Smooth muscle cell (in vitro differentiated cells): ENCODE results near the gene TSPAN18. TPM values are rescaled to one million over a fixed set of nuclear protein-coding genes. Genes with fewer than 3 reads are reported as not detected.

Source experiments
- DNase-seq: peaks from one replicate; lab custom pipeline; 2025; ENCODE audit not compliant: unreplicated experiment; lab: John Stamatoyannopoulos, UW
- H2AFZ ChIP-seq: fragments of 200-600 bp; sonication (generic); 2 replicates; pipeline ENCODE4 v1.6.0; 2016; ENCODE audit warnings: antibody characterized with exemption, low read depth, mild to moderate bottlenecking
- H3F3A ChIP-seq: fragments of 200-600 bp; sonication (generic); 2 replicates; pipeline ENCODE4 v1.6.0; 2017; ENCODE audit warnings: antibody characterized with exemption, low read depth
- H3K27ac ChIP-seq: fragments of 200-600 bp; sonication (generic); 2 replicates; pipeline ENCODE4 v1.5.1; 2016; ENCODE audit warnings: low read depth, mild to moderate bottlenecking
- H3K27me3 ChIP-seq: fragments of 200-600 bp; sonication (generic); 2 replicates; pipeline ENCODE4 v1.6.1; 2016; ENCODE audit warnings: low read depth, mild to moderate bottlenecking
- H3K36me3 ChIP-seq: fragments of 200-600 bp; sonication (generic); 2 replicates; pipeline ENCODE4 v1.5.1; 2016; ENCODE audit warnings: low read depth
- H3K4me1 ChIP-seq: fragments of 200-600 bp; sonication (generic); 2 replicates; pipeline ENCODE4 v1.5.1; 2016; ENCODE audit warnings: low read depth
- H3K4me2 ChIP-seq: fragments of 200-600 bp; sonication (generic); 2 replicates; pipeline ENCODE4 v1.6.0; 2016; ENCODE audit warnings: mild to moderate bottlenecking
- H3K4me3 ChIP-seq: fragments of 200-600 bp; sonication (generic); 2 replicates; pipeline ENCODE4 v1.5.1; 2016; ENCODE audit warnings: mild to moderate bottlenecking
- H3K79me2 ChIP-seq: fragments of 200-600 bp; sonication (generic); 2 replicates; pipeline ENCODE4 v1.6.0; 2016; ENCODE audit warnings: low read depth, mild to moderate bottlenecking
- H3K9ac ChIP-seq: fragments of 200-600 bp; sonication (generic); 2 replicates; pipeline ENCODE4 v1.6.0; 2016; ENCODE audit warnings: low read depth
- H3K9me3 ChIP-seq: fragments of 200-600 bp; sonication (generic); replicated peaks from 2 replicates; pipeline ENCODE4 v1.5.1; 2016; ENCODE audit warnings: low read depth
- H4K20me1 ChIP-seq: fragments of 200-600 bp; sonication (generic); 2 replicates; pipeline ENCODE4 v1.6.0; 2016; ENCODE audit warnings: low read depth
- WGBS: methylation state at CpG from one replicate; pipeline ENCODE4 v1.1.7; 2016; ENCODE audit warnings: low lambda C conversion rate; 5-methylcytosine and 5-hydroxymethylcytosine counted together
- polyA plus RNA-seq: library from polyadenylated mRNA; unstranded; fragments of >200 nt; fragmentation: Nextera tagmentation; extraction: Ambion mirVana; gene quantifications from 2 replicates; pipeline ENCODE4 v1.2.1, GENCODE V29; 2016
- total RNA-seq: library from RNA; depleted of rRNA; stranded (reverse); fragments of >200 nt; gene quantifications from 2 replicates; pipeline ENCODE4 v1.2.3, GENCODE V29; 2014
- TF ChIP-seq, protein P1 (sequence below): fragments of 200-600 bp; sonication (generic); IDR thresholded peaks from 2 replicates; pipeline ENCODE4 v1.5.1; 2017; ENCODE audit warnings: borderline replicate concordance, mild to moderate bottlenecking, antibody characterized with exemption; ENCODE audit not compliant: insufficient read depth, poor library complexity, severe bottlenecking

The TSPAN18 gene
- total and polyA plus RNA-seq, 2 experiments from 2014 or later: 3.4 to 15.3 TPM

DNA sequence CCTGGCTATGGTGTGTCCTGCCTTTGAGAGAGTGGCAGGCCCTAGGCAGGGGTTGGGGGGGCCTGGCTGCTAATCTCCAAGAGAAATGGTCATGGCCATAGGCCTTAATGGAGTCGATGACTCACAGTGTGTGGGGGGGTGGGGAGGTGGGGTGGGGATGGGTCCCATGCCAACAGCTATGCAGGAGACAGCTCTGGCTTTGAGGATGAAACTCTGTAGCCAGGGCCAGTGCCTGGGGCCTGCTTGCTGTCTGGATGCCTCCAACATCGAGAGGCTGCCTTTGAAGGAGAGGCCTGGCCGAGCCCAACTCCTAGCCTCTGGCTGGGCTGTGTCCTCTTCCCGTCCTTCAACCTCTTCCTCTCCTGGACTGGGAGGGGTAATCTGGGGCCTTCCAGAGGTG, 23.9 kb upstream of the TSPAN18 start:
- H3K36me3 ChIP-seq: no peaks in the 10 kb centered on the region
- H3K27ac ChIP-seq: no peak overlapping the region
- H3K4me1 ChIP-seq: no peaks in the 10 kb centered on the region
- H3K27me3 ChIP-seq: no peaks in the 10 kb centered on the region
- no peaks in the 10 kb centered on the region for H3K79me2 ChIP-seq
- TF ChIP-seq, protein P1, sequence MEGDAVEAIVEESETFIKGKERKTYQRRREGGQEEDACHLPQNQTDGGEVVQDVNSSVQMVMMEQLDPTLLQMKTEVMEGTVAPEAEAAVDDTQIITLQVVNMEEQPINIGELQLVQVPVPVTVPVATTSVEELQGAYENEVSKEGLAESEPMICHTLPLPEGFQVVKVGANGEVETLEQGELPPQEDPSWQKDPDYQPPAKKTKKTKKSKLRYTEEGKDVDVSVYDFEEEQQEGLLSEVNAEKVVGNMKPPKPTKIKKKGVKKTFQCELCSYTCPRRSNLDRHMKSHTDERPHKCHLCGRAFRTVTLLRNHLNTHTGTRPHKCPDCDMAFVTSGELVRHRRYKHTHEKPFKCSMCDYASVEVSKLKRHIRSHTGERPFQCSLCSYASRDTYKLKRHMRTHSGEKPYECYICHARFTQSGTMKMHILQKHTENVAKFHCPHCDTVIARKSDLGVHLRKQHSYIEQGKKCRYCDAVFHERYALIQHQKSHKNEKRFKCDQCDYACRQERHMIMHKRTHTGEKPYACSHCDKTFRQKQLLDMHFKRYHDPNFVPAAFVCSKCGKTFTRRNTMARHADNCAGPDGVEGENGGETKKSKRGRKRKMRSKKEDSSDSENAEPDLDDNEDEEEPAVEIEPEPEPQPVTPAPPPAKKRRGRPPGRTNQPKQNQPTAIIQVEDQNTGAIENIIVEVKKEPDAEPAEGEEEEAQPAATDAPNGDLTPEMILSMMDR: no peak
- no peak for DNase-seq
- H2AFZ ChIP-seq: no peak overlapping the region
- no peaks in the 10 kb centered on the region for H3K9me3 ChIP-seq
- no peaks in the 10 kb centered on the region for H3F3A ChIP-seq
- H3K4me2 ChIP-seq: no peak overlapping the region
- H3K4me3 ChIP-seq: no peak overlapping the region
- 18% methylated on average over 4 of the region's 4 CpGs for WGBS
- no peaks in the 10 kb centered on the region for H4K20me1 ChIP-seq
- H3K9ac ChIP-seq: no peak overlapping the region

DNA sequence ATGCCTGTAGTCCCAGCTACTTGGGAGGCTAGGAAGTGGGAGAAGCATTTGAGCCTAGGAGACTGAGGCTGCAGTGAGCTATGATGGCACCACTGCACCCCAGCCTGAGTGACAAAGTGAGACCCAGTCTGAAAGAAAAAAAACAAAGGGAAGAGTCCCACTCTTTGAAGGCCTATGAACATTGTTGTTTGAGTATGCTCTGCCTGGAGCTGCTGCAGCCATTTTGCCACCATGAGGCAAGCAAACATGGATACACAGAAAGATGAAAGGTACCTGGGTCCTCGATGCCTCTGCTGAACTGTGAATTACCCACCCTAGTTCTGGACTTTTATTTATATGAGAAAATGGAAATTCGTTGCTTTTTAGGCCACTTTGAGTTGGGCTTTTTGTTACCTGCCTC, 19.7 kb upstream of the TSPAN18 start:
- H3K27me3 ChIP-seq: no peaks in the 10 kb centered on the region
- H3K27ac ChIP-seq: no peak overlapping the region
- no peak overlapping the region for H3K9ac ChIP-seq
- 92% methylated on average over 2 of the region's 2 CpGs for WGBS
- H3K4me3 ChIP-seq: no peak overlapping the region
- H3K9me3 ChIP-seq: no peaks in the 10 kb centered on the region
- H2AFZ ChIP-seq: no peak overlapping the region
- H3F3A ChIP-seq: no peaks in the 10 kb centered on the region
- H3K4me2 ChIP-seq: no peak overlapping the region
- peaks cover 18% of the 10 kb centered on the region for H3K4me1 ChIP-seq
- DNase-seq: no peak
- TF ChIP-seq, protein P1: no peak
- H3K79me2 ChIP-seq: no peaks in the 10 kb centered on the region
- no peaks in the 10 kb centered on the region for H3K36me3 ChIP-seq
- no peaks in the 10 kb centered on the region for H4K20me1 ChIP-seq

DNA sequence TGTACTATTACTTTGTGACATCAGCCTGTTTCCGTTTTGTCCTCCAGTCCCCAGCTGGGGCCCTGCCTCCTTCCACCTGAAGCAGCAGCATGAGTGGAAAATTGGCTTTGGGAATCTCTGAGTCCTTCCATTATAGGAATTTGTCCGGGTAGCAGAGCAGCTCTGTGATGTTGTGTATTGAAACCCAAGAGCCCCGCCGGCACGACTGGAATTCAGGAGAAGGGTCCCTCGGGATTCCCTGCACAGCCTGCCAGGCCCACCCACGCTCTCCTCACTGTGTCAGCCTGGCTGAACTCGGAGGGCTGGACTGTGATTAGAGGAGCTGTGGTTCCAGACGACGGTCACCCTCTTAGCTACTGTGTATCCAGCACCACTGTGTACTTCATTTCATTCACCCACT, 18.8 kb upstream of the TSPAN18 start:
- H2AFZ ChIP-seq: no peak overlapping the region

More for the DNA sequence above, 18.8 kb upstream of the TSPAN18 start:
- no peak overlapping the region for H3K9ac ChIP-seq
- no peaks in the 10 kb centered on the region for H3K9me3 ChIP-seq
- H3K79me2 ChIP-seq: no peaks in the 10 kb centered on the region
- DNase-seq: no peak
- no peak overlapping the region for H3K4me3 ChIP-seq
- H3K27me3 ChIP-seq: no peaks in the 10 kb centered on the region
- no peaks in the 10 kb centered on the region for H4K20me1 ChIP-seq
- H3K4me1 ChIP-seq: peaks cover 18% of the 10 kb centered on the region
- WGBS: 40% methylated on average over 10 of the region's 10 CpGs
- no peaks in the 10 kb centered on the region for H3K36me3 ChIP-seq
- no peak overlapping the region for H3K27ac ChIP-seq
- no peaks in the 10 kb centered on the region for H3F3A ChIP-seq
- TF ChIP-seq, protein P1: no peak
- no peak overlapping the region for H3K4me2 ChIP-seq
